Neutrophil (primary cell): ENCODE results near the gene HDX.

ENCODE experiments used
- H3K27ac ChIP-seq: fragments of 200-600 bp; sonication (generic); 2 replicates; pipeline ENCODE4 v1.5.1; 2016; ENCODE audit warnings: mild to moderate bottlenecking, moderate library complexity
- H3K27me3 ChIP-seq: fragments of 200-600 bp; sonication (generic); 2 replicates; pipeline ENCODE4 v1.6.0; 2016; ENCODE audit warnings: mild to moderate bottlenecking
- H3K36me3 ChIP-seq: fragments of 200-600 bp; sonication (generic); 2 replicates; pipeline ENCODE4 v1.5.1; 2017
- H3K4me1 ChIP-seq, 2 experiments: fragments of 200-600 bp in 1 of 2; sonication (generic) in 1 of 2; 1 replicate in 1 of 2; 2 replicates in 1 of 2; pipeline versions ENCODE4 v1.5.1 to v1.6.1; 2013 to 2016; ENCODE audit warnings: low read depth in 1 of 2, low read length in 1 of 2, mild to moderate bottlenecking in 1 of 2, moderate library complexity in 1 of 2; ENCODE audit not compliant: control insufficient read depth in 1 of 2, insufficient read depth in 1 of 2
- H3K4me3 ChIP-seq, 2 experiments: fragments of 200-600 bp in 1 of 2; sonication (generic) in 1 of 2; 1 replicate in 1 of 2; 2 replicates in 1 of 2; pipeline ENCODE4 v1.5.1; 2013 to 2016; ENCODE audit warnings: low read depth in 1 of 2, low read length in 1 of 2, mild to moderate bottlenecking in 1 of 2, moderate library complexity in 1 of 2
- H3K9me3 ChIP-seq: fragments of 200-600 bp; sonication (generic); 2 replicates; pipeline ENCODE4 v1.5.1; 2016
- TF ChIP-seq, protein P1 (sequence below): fragments of 200-600 bp; sonication (generic); IDR thresholded peaks from 2 replicates; pipeline ENCODE4 v1.5.1; 2016; ENCODE audit warnings: antibody characterized with exemption

HDX gene

DNA sequence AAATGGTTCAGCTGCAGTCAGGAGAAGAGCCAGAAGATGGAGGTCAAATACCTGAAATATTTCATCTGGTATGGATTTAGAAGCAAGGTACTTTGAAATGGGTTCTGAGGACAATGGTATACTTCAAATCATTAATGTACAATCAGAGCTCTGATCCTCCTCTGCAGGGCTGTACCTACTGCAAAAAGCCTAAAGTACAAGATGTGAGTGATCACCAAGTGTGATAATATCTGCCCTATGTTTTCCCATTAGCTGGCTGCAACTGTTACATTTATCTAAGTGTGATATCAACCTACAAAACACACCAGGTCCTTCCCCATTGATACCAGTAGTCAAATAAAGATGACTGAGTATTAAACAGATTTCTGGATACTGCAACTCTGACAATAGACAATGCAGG lies 25.1 kb downstream of the HDX start:
- H3K4me3 ChIP-seq: no peak overlapping the region
- no peaks in the 10 kb centered on the region for H3K4me1 ChIP-seq
- no peaks in the 10 kb centered on the region for H3K27me3 ChIP-seq
- TF ChIP-seq, protein P1, sequence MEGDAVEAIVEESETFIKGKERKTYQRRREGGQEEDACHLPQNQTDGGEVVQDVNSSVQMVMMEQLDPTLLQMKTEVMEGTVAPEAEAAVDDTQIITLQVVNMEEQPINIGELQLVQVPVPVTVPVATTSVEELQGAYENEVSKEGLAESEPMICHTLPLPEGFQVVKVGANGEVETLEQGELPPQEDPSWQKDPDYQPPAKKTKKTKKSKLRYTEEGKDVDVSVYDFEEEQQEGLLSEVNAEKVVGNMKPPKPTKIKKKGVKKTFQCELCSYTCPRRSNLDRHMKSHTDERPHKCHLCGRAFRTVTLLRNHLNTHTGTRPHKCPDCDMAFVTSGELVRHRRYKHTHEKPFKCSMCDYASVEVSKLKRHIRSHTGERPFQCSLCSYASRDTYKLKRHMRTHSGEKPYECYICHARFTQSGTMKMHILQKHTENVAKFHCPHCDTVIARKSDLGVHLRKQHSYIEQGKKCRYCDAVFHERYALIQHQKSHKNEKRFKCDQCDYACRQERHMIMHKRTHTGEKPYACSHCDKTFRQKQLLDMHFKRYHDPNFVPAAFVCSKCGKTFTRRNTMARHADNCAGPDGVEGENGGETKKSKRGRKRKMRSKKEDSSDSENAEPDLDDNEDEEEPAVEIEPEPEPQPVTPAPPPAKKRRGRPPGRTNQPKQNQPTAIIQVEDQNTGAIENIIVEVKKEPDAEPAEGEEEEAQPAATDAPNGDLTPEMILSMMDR: no peak
- no peak overlapping the region for H3K27ac ChIP-seq
- no peaks in the 10 kb centered on the region for H3K36me3 ChIP-seq
- H3K9me3 ChIP-seq: no peaks in the 10 kb centered on the region

DNA sequence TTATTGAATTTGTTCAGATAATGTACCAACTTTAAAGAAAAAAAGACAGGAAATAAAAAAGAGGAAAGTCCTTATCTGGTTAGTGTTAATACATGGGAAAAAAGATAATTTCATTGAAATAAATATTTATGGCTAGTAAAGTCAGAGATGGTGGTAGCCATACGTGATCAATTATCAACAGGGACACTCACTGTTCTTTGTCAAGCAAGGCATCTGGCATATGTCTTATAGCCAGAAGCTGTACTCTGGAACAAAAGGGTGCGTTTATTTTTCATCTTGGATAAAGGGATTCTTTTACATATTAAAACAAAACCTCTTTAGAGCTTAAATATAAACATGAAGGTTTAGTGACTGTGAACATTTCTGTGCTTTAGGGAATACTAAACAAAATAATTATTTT lies 26.7 kb downstream of the HDX start:
- Histone ChIP-seq H3K4me3 (no peak overlapping the region), H3K27me3 (no peaks in the 10 kb centered on the region), H3K36me3 (no peaks in the 10 kb centered on the region), H3K4me1 (no peaks in the 10 kb centered on the region), H3K9me3 (no peaks in the 10 kb centered on the region), H3K27ac (no peak overlapping the region)
- TF ChIP-seq, protein P1: no peak

DNA sequence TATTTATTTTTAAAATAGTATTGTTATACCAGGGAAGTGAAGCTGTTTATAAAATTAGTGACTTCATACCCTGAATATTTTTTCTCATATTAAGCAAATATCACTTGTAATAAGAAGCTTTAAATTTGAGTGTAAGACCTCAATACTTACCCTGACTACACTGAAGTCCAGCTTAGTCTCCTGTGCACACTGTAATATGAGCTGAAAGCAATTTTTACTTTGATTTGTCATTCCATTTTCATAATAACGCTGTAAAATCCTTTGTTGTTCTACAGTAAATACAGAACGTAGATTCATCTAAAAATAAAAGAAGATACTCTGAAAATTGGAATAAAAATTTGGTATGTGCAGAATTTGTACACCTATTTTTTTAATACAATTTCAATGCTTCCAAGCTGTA lies 27.2 kb downstream of the HDX start:
- no peaks in the 10 kb centered on the region for H3K4me1 ChIP-seq
- TF ChIP-seq, protein P1: no peak
- no peaks in the 10 kb centered on the region for H3K9me3 ChIP-seq
- no peaks in the 10 kb centered on the region for H3K27me3 ChIP-seq
- H3K27ac ChIP-seq: no peak overlapping the region
- no peaks in the 10 kb centered on the region for H3K36me3 ChIP-seq
- no peak overlapping the region for H3K4me3 ChIP-seq

DNA sequence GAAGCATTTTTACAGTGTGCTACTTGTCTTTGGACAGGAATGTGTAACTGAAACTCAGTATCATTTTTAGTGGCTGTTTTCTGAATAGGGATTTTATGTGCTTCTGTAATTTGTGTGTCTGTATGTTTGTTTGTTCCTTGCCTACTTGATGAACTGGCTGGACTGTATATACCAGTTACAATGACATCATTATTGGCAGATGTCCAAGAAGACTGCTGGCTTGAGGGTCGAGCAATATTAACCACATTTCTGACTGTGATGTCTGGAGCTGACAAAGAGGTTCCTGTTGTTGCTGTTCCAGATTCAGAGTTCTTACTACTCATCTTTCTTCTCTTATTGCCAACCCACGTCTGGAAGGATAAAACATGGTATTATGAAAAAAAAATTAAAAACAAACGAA lies 33.0 kb downstream of the HDX start:
- Histone ChIP-seq H3K27ac (no peak overlapping the region), H3K9me3 (no peaks in the 10 kb centered on the region), H3K4me1 (no peaks in the 10 kb centered on the region), H3K4me3 (no peak overlapping the region), H3K27me3 (no peaks in the 10 kb centered on the region), H3K36me3 (no peaks in the 10 kb centered on the region)
- TF ChIP-seq, protein P1: no peak

DNA sequence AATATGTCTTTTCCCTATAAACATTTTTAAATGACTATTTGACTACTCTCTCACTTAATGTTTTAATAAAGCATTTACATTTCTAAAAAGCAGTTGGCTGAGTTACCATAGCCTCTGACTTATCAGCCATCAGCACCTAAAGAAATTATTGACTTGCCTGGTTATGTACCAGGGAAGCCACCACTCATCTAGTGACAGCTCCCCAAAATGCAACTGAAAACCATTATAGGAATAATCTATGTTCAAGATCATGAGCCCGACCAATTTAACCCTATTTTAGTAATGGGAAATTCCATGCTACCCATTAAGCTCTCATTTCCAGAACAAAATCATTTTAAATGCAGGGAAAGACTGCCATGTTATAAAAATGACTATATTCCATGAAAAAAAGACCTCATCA lies 34.4 kb downstream of the HDX start:
- Histone ChIP-seq H3K36me3 (no peaks in the 10 kb centered on the region), H3K27ac (no peak overlapping the region), H3K4me1 (no peaks in the 10 kb centered on the region), H3K9me3 (no peaks in the 10 kb centered on the region), H3K4me3 (no peak overlapping the region), H3K27me3 (no peaks in the 10 kb centered on the region)
- TF ChIP-seq, protein P1: no peak
